Measurements from ENCODE around the gene SLC25A47. TPM values are rescaled to one million over a fixed set of nuclear protein-coding genes. Genes with fewer than 3 reads are reported as not detected.

Gene SLC25A47
- total RNA-seq, 4 donors from 2014 or later, result not detected

DNA sequence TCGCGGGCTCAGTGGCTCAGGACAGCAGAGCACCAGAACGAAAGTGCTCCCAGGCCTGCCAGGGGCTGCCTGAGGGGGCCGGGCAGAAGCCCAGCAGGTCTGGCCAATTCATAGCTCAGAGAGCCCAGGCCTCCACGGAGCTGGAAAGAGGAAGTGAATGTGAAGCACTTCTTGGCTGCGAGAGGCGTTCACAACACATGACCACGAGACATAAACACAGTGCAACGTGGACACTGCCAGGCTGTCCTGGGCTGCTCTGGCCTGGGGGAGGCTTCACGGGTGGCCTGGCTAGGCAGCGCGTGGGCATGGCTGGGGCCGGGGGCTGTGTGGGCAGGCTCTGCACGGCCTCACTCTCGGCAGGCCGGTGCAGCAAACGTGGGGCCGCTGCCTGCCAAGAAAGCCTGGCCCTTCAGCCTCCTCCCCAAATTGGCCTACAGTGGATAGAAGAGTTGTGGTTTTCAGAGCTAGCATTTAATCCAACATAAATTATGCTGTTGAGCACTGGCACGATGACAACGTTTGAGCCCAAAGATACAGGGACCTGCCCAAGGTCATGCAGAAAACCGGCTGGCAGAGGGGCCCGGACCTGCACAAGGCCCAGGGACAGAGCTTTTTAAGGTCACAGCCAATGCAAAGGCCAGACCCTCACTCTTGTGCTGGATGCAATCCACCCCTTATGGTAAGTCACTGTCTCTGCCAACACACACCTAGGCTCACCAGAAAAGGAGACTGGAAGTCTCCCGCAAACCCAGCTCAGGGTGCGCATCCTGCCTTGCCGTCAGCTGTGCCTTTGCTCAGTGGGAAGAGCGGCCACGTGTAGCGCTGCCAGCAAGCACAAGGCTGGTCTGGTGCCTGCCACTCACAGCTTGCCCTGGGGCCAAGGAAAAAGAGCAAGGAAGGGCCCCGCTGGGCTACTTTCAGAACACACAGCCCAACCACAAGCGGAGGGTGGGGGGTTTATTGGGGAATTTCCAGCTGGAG is 25.5 kb upstream of the SLC25A47 start:
- Histone ChIP-seq H3K27me3 (no peaks in the 10 kb centered on the region), H3K36me3 (peaks cover 4% of the 10 kb centered on the region in 2 donors), H3K9me3 (no peaks in the 10 kb centered on the region), H3K27ac (peak overlapping the region; percentile 72 to 92 (median 87)), H3K4me3 (replicated peaks in 1 of 3) (no peak overlapping the region), H3K4me1 (peaks cover 80 to 97% of the 10 kb centered on the region in 2 donors)
- intact Hi-C loops (cut with DNase I), result no loop called here
- DNase-seq, result peak; percentile 96
- peak in 1 of 2 donors; percentile 58 for TF ChIP-seq POLR2A (IDR thresholded peaks at IDR 0.05)
- TF ChIP-seq, protein P1, sequence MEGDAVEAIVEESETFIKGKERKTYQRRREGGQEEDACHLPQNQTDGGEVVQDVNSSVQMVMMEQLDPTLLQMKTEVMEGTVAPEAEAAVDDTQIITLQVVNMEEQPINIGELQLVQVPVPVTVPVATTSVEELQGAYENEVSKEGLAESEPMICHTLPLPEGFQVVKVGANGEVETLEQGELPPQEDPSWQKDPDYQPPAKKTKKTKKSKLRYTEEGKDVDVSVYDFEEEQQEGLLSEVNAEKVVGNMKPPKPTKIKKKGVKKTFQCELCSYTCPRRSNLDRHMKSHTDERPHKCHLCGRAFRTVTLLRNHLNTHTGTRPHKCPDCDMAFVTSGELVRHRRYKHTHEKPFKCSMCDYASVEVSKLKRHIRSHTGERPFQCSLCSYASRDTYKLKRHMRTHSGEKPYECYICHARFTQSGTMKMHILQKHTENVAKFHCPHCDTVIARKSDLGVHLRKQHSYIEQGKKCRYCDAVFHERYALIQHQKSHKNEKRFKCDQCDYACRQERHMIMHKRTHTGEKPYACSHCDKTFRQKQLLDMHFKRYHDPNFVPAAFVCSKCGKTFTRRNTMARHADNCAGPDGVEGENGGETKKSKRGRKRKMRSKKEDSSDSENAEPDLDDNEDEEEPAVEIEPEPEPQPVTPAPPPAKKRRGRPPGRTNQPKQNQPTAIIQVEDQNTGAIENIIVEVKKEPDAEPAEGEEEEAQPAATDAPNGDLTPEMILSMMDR (IDR thresholded peaks at IDR 0.05), result no peak
- WGBS, 2 donors, result 21 to 49% methylated on average over 17 to 23 of the region's 30 CpGs

DNA sequence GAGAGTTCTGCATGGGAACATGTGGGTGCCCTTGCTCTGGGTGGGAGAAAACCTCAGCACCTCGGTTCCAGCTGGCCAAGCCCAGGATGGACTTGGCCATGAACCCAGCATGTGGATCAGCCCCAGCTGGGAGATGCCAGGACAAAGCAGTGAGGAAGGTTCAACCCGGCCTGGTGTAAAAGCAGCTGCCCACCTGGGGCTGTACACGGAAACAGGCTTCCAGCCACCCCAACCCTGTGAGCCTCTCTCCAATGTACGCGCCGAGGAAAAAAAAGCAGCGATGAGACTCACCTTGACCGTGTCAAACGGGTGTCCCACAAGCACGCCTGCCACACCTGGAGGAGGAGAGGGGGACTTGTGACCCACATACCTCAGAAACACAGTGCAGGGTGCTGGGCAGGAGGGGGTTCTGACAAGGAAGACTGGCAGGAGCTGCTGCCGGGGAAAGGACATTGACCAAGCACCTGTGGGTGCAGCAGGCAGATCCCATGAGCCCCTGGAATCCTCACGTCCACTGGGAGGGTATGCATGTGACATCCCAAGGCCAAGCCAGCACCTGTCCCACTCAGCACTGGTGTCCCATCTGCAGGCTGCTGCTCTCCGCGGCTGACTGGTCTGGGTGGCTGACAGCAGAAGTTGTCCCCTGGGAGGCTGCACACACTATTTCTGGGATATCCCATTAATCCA is 24.4 kb upstream of the SLC25A47 start:
- Histone ChIP-seq H3K36me3 (no peaks in the 10 kb centered on the region), H3K4me3 (replicated peaks in 1 of 3) (no peak overlapping the region), H3K9me3 (no peaks in the 10 kb centered on the region), H3K4me1 (peaks cover 81 to 97% of the 10 kb centered on the region in 2 donors), H3K27me3 (no peaks in the 10 kb centered on the region), H3K27ac (peak overlapping the region; percentile 72 to 92 (median 87))
- peak; percentile 33 to 61 for DNase-seq
- WGBS, 2 donors, result 64 to 76% methylated on average over 11 to 13 of the region's 14 CpGs
- intact Hi-C loops (cut with DNase I), result no loop called here
- TF ChIP-seq, protein P1 (IDR thresholded peaks at IDR 0.05), result no peak
- TF ChIP-seq POLR2A (IDR thresholded peaks at IDR 0.05), result no peak

DNA sequence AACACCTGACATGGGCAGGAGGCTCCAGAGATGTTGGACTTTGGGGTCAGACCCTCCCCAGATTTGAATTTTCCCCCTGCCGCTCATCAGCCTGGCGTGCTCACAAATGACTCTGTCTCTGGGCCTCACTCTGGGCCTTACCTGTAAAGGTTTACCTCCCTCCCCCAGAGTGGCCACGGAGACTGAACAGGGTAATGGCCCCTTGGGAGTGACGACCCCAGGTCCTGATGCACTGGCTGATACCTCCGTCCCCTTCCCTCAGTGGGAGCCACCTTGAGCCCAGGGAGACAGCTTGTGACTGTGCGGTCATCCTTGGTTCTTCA is 23.9 kb upstream of the SLC25A47 start:
- WGBS, 2 donors, result 70 to 80% methylated on average over 6 of the region's 6 CpGs
- peak overlapping the region; percentile 72 to 92 (median 87) for H3K27ac ChIP-seq
- intact Hi-C loops (cut with DNase I), result no loop called here

DNA sequence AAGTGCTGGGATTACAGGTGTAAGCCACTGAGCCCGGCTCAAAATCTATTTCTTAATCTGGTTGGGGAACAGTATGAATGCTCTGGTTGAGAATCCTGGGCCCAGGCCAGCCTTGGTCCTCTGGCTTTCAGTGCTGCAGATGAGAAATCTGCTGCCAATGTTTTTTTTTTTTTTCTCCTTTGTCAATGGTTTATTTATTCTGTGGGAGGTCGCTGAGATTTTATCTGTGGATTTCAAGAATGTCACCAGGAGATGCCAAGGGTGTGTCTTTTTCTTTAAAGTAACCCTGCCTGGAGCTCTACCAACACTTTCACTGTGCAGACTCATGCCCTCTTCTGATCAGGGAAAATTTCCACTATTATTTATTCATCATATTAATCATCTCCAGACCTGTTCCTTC is 20.5 kb upstream of the SLC25A47 start:
- Histone ChIP-seq H3K9me3 (no peaks in the 10 kb centered on the region), H3K36me3 (no peaks in the 10 kb centered on the region), H3K4me3 (replicated peaks in 1 of 3) (no peak overlapping the region), H3K4me1 (peaks cover 61 to 71% of the 10 kb centered on the region in 2 donors), H3K27me3 (no peaks in the 10 kb centered on the region), H3K27ac (peak overlapping the region; percentile 69 to 97 (median 84))
- intact Hi-C loops (cut with DNase I), result no loop called here
- TF ChIP-seq, protein P1 (IDR thresholded peaks at IDR 0.05), result no peak
- no peak for TF ChIP-seq POLR2A (IDR thresholded peaks at IDR 0.05)
- WGBS, 2 donors, result 24 to 32% methylated on average over 2 of the region's 2 CpGs
- DNase-seq, result peak in 1 of 2 donors; percentile 57

More for the DNA sequence above, 23.9 kb upstream of the SLC25A47 start:
- no peak for TF ChIP-seq POLR2A (IDR thresholded peaks at IDR 0.05)
- TF ChIP-seq, protein P1 (IDR thresholded peaks at IDR 0.05), result no peak
- no peak overlapping the region for H3K4me3 ChIP-seq (replicated peaks in 1 of 3)
- H3K9me3 ChIP-seq, result no peaks in the 10 kb centered on the region
- H3K27me3 ChIP-seq, result no peaks in the 10 kb centered on the region
- no peaks in the 10 kb centered on the region for H3K36me3 ChIP-seq
- H3K4me1 ChIP-seq, result peaks cover 82 to 97% of the 10 kb centered on the region in 2 donors
- DNase-seq, result peak in 1 of 2 donors; percentile 3
